HUES64 (cell line): ENCODE data around the gene CEP57L1.
"Not testable (repeated sequence)": the region's sequence is repeated elsewhere in the genome, so short reads cannot be mapped to it uniquely, and the experiment has no call there.

Experiments used
- H3K27ac ChIP-seq: 2 replicates; pipeline ENCODE4 v1.7.0; 2013; ENCODE audit warnings: low read depth, low read length, inconsistent platforms
- H3K27me3 ChIP-seq: 2 replicates; pipeline ENCODE4 v1.6.1; 2013; ENCODE audit warnings: mild to moderate bottlenecking, low read length; ENCODE audit not compliant: insufficient read depth
- H3K36me3 ChIP-seq: 2 replicates; pipeline ENCODE4 v1.6.1; 2013; ENCODE audit warnings: mild to moderate bottlenecking, low read length; ENCODE audit not compliant: insufficient read depth
- H3K4me1 ChIP-seq: 2 replicates; pipeline ENCODE4 v1.6.1; 2013; ENCODE audit warnings: mild to moderate bottlenecking, low read length, moderate library complexity; ENCODE audit not compliant: insufficient read depth
- H3K4me3 ChIP-seq: 2 replicates; pipeline ENCODE4 v1.5.1; 2013; ENCODE audit warnings: mild to moderate bottlenecking, low read length, moderate library complexity
- H3K9ac ChIP-seq: 2 replicates; pipeline ENCODE4 v1.6.1; 2013; ENCODE audit warnings: mild to moderate bottlenecking, low read depth, low read length
- H3K9me3 ChIP-seq: 2 replicates; pipeline ENCODE4 v1.6.1; 2013; ENCODE audit warnings: low read depth, low read length; ENCODE audit not compliant: insufficient read depth
- WGBS: fragments of 150-250, 120-280 bp; methylation state at CpG from one replicate; pipeline ENCODE4 v1.1.7; 2013; ENCODE audit warnings: missing lambda C conversion rate; 5-methylcytosine and 5-hydroxymethylcytosine counted together

The CEP57L1 gene

GRCh38 chr6:109075934-109076333 lies 19.4 kb upstream of the CEP57L1 start:
- Histone ChIP-seq H3K4me1 (peaks cover 5% of the 10 kb centered on the region; the same call in 1 of the 2 replicates), H3K4me3 (no peak overlapping the region), H3K27ac (no peak overlapping the region), H3K36me3 (no peaks in the 10 kb centered on the region), H3K9me3 (no peaks in the 10 kb centered on the region), H3K9ac (no peak overlapping the region), H3K27me3 (no peaks in the 10 kb centered on the region)

- H3K9ac ChIP-seq, result no peak overlapping the region
- peaks cover 5% of the 10 kb centered on the region; the same call in 1 of the 2 replicates for H3K4me1 ChIP-seq
- no peak overlapping the region for H3K4me3 ChIP-seq
- no peaks in the 10 kb centered on the region for H3K27me3 ChIP-seq
- H3K27ac ChIP-seq, result no peak overlapping the region
- no peaks in the 10 kb centered on the region for H3K36me3 ChIP-seq
- WGBS, result 100% methylated on average over 2 of the region's 3 CpGs
- H3K9me3 ChIP-seq, result no peaks in the 10 kb centered on the region
These were observed 18.9 kb upstream of the CEP57L1 start for GRCh38 chr6:109076377-109076776.

- no peaks in the 10 kb centered on the region for H3K36me3 ChIP-seq
- no peak overlapping the region for H3K4me3 ChIP-seq
- no peaks in the 10 kb centered on the region for H3K9me3 ChIP-seq
- WGBS, result 84% methylated on average over 4 of the region's 4 CpGs
- no peaks in the 10 kb centered on the region for H3K4me1 ChIP-seq
- H3K27me3 ChIP-seq, result no peaks in the 10 kb centered on the region
- no peak overlapping the region for H3K27ac ChIP-seq
- no peak overlapping the region for H3K9ac ChIP-seq
These were observed 15.3 kb upstream of the CEP57L1 start for GRCh38 chr6:109079981-109080380.

- H3K27ac ChIP-seq, result no peak overlapping the region
- no peaks in the 10 kb centered on the region for H3K9me3 ChIP-seq
- 88% methylated on average over 1 of the region's 1 CpG for WGBS
These were observed 14.3 kb upstream of the CEP57L1 start for GRCh38 chr6:109081026-109081425.

GRCh38 chr6:109081516-109082187 lies 13.7 kb upstream of the CEP57L1 start:
- no peak overlapping the region for H3K9ac ChIP-seq
- H3K4me1 ChIP-seq, result no peaks in the 10 kb centered on the region
- 93% methylated on average over 3 of the region's 4 CpGs for WGBS
- no peaks in the 10 kb centered on the region for H3K27me3 ChIP-seq
- H3K4me3 ChIP-seq, result no peak overlapping the region
- no peaks in the 10 kb centered on the region for H3K9me3 ChIP-seq
- no peaks in the 10 kb centered on the region for H3K36me3 ChIP-seq
- H3K27ac ChIP-seq, result no peak overlapping the region

More at GRCh38 chr6:109081026-109081425, 14.3 kb upstream of the CEP57L1 start:
- no peak overlapping the region for H3K4me3 ChIP-seq
- no peak overlapping the region for H3K9ac ChIP-seq
- no peaks in the 10 kb centered on the region for H3K36me3 ChIP-seq
- no peaks in the 10 kb centered on the region for H3K4me1 ChIP-seq
- H3K27me3 ChIP-seq, result no peaks in the 10 kb centered on the region

GRCh38 chr6:109082188-109082577 lies 13.1 kb upstream of the CEP57L1 start:
- H3K27me3 ChIP-seq, result no peaks in the 10 kb centered on the region
- H3K4me3 ChIP-seq, result no peak overlapping the region
- no peak overlapping the region for H3K9ac ChIP-seq
- H3K36me3 ChIP-seq, result no peaks in the 10 kb centered on the region
- 89% methylated on average over 1 of the region's 1 CpG for WGBS
- no peaks in the 10 kb centered on the region for H3K9me3 ChIP-seq
- no peak overlapping the region for H3K27ac ChIP-seq
- no peaks in the 10 kb centered on the region for H3K4me1 ChIP-seq

GRCh38 chr6:109083657-109084056 lies 11.7 kb upstream of the CEP57L1 start:
- no peaks in the 10 kb centered on the region for H3K4me1 ChIP-seq

GRCh38 chr6:109084146-109084545 lies 11.2 kb upstream of the CEP57L1 start:
- H3K9me3 ChIP-seq, H3K27me3 ChIP-seq, H3K27ac ChIP-seq, H3K4me3 ChIP-seq, H3K9ac ChIP-seq, H3K36me3 ChIP-seq, H3K4me1 ChIP-seq: not testable (repeated sequence)
- WGBS, result 95% methylated on average over 8 of the region's 8 CpGs

More at GRCh38 chr6:109083657-109084056, 11.7 kb upstream of the CEP57L1 start:
- 100% methylated on average over 1 of the region's 1 CpG for WGBS
- H3K9me3 ChIP-seq, result no peaks in the 10 kb centered on the region
- no peak overlapping the region for H3K27ac ChIP-seq
- no peak overlapping the region for H3K4me3 ChIP-seq
- H3K27me3 ChIP-seq, result no peaks in the 10 kb centered on the region
- H3K9ac ChIP-seq, result no peak overlapping the region
- H3K36me3 ChIP-seq, result no peaks in the 10 kb centered on the region

GRCh38 chr6:109087661-109088264 lies 7.5 kb upstream of the CEP57L1 start:
- Histone ChIP-seq H3K9me3 (no peaks in the 10 kb centered on the region), H3K27ac (no peak overlapping the region), H3K4me3 (no peak overlapping the region), H3K9ac (no peak overlapping the region), H3K27me3 (no peaks in the 10 kb centered on the region), H3K36me3 (no peaks in the 10 kb centered on the region), H3K4me1 (peaks cover 14% of the 10 kb centered on the region)
- 97% methylated on average over 4 of the region's 5 CpGs for WGBS

GRCh38 chr6:109088995-109089394 lies 6.3 kb upstream of the CEP57L1 start:
- Histone ChIP-seq H3K4me1 (peaks cover 23% of the 10 kb centered on the region), H3K9me3 (no peaks in the 10 kb centered on the region), H3K4me3 (no peak overlapping the region), H3K36me3 (no peaks in the 10 kb centered on the region), H3K9ac (no peak overlapping the region), H3K27me3 (no peaks in the 10 kb centered on the region), H3K27ac (no peak overlapping the region)
- 77% methylated on average over 1 of the region's 1 CpG for WGBS

- Histone ChIP-seq H3K4me1 (peaks cover 29% of the 10 kb centered on the region), H3K4me3 (no peak overlapping the region), H3K36me3 (no peaks in the 10 kb centered on the region), H3K27me3 (no peaks in the 10 kb centered on the region), H3K27ac (no peak overlapping the region), H3K9ac (no peak overlapping the region), H3K9me3 (no peaks in the 10 kb centered on the region)
- WGBS, result 92% methylated on average over 5 of the region's 5 CpGs
These were observed 3.8 kb upstream of the CEP57L1 start for GRCh38 chr6:109091314-109092024.
